Measurements from ENCODE around the gene TMTC4.
"Not testable (repeated sequence)": the region's sequence is repeated elsewhere in the genome, so short reads cannot be mapped to it uniquely, and the experiment has no call there.

GRCh38 chr13:100698331-100698730 is 23.7 kb upstream of the TMTC4 start:
- not testable (repeated sequence) for TF ChIP-seq CTCF, POLR2A (IDR thresholded peaks at IDR 0.05)
